Lower leg skin (tissue), 3 donors: Measurements from ENCODE around the gene GRAMD1A.

Source experiments
- POLR2A ChIP-seq, 2 donors: fragments of 450-650 bp; IDR thresholded peaks; one replicate each; pipeline ENCODE4 v1.6.1; 2016 to 2017; ENCODE audit warnings: antibody characterized with exemption in 2 of 2, mild to moderate bottlenecking in 1 of 2, moderate library complexity in 1 of 2
- TF ChIP-seq, protein P1 (sequence below), 3 donors: fragments of 450-650 bp; IDR thresholded peaks; one replicate each; pipeline ENCODE4 v1.5.1; 2016; ENCODE audit warnings: antibody characterized with exemption in 3 of 3, mild to moderate bottlenecking in 3 of 3, moderate library complexity in 2 of 3

DNA sequence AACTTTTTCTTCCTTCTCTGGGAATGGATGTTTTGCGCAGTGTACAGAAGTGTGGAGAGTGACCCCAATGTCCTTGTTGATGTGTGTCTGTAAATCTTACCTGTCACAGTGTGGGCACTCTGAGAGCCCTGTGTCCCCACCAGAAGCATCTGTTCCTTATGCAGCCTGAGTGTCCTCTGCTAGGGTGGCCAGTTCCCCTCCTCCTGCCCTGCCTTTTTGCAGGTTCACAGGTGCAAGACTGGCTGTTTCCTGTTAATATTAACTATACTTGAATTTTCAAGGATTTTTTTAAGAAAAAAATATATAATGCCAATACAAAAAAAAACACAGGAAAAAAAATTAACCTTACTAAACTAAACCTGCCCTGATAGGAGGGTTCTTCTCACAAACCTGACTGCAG is 12.0 kb upstream of the GRAMD1A start:
- TF ChIP-seq POLR2A (IDR thresholded peaks at IDR 0.05): no peak
- TF ChIP-seq, protein P1, sequence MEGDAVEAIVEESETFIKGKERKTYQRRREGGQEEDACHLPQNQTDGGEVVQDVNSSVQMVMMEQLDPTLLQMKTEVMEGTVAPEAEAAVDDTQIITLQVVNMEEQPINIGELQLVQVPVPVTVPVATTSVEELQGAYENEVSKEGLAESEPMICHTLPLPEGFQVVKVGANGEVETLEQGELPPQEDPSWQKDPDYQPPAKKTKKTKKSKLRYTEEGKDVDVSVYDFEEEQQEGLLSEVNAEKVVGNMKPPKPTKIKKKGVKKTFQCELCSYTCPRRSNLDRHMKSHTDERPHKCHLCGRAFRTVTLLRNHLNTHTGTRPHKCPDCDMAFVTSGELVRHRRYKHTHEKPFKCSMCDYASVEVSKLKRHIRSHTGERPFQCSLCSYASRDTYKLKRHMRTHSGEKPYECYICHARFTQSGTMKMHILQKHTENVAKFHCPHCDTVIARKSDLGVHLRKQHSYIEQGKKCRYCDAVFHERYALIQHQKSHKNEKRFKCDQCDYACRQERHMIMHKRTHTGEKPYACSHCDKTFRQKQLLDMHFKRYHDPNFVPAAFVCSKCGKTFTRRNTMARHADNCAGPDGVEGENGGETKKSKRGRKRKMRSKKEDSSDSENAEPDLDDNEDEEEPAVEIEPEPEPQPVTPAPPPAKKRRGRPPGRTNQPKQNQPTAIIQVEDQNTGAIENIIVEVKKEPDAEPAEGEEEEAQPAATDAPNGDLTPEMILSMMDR (IDR thresholded peaks at IDR 0.05): no peak
